ENCODE data around the gene USP5.
A peak's percentile ranks its signal among the peaks of the same experiment; 100 is the strongest.
"Not testable (repeated sequence)": the region's sequence is repeated elsewhere in the genome, so short reads cannot be mapped to it uniquely, and the experiment has no call there.

The USP5 gene

GRCh38 chr12:6890789-6891645 is 39.1 kb downstream of the USP5 start:
- DNase-seq = peak; percentile 92

DNA sequence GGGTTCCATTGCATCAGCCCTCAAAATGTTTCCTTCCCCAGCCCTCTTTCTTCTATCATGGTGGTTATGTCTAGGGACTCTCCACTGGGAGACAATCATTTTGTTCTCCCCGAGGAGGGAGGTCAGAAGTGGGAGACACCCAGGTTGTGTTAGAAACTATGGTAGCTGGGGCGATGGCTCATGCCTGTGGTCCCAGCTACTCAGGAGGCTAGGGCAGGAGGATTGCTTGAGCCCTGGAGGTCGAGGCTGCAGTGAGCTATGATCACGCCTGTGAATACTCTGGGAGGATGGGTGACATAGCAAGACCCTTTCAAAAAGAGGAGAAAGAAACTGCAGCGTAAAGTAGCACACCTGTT is 39.7 kb downstream of the USP5 start:
- no peak for DNase-seq

DNA sequence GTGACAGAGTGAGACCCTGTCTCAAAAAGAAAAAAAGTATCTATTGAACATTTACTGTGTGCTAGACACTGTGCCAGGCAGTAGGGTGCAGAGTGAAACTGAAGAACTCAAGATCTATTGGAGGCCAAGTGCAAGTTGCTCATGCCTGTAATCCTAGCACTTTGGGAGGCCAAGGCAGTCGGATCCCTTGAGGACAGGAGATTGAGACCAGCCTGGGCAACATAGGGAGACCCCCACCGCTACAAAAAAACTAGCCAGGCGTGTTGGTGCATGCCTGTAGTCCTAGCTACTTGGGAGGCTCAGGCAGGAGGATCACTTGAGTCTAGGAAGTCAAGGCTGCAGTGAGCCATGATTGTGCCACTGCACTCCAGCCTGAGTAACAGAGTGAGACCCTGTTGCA is 40.7 kb downstream of the USP5 start:
- DNase-seq = not testable (repeated sequence)

GRCh38 chr12:6894321-6894720 is 42.4 kb downstream of the USP5 start:
- DNase-seq = no peak

GRCh38 chr12:6896846-6897435 is 45.0 kb downstream of the USP5 start:
- DNase-seq = no peak

GRCh38 chr12:6899427-6899826 is 47.5 kb downstream of the USP5 start:
- DNase-seq = no peak

GRCh38 chr12:6899837-6900519 is 48.0 kb downstream of the USP5 start:
- DNase-seq = no peak

GRCh38 chr12:6902448-6902847 is 50.5 kb downstream of the USP5 start:
- DNase-seq = no peak

GRCh38 chr12:6903722-6904121 is 51.8 kb downstream of the USP5 start:
- DNase-seq = no peak

- peak; percentile 97 for DNase-seq
Measured at GRCh38 chr12:6904280-6905276, 52.6 kb downstream of the USP5 start, which contains the start of gene LRRC23. LRRC23 (plus strand) TSS chr12:6904822; CDS start chr12:6905634, 812 bp downstream.

- no peak for DNase-seq
Measured at GRCh38 chr12:6905414-6906040, 53.6 kb downstream of the USP5 start.

DNA sequence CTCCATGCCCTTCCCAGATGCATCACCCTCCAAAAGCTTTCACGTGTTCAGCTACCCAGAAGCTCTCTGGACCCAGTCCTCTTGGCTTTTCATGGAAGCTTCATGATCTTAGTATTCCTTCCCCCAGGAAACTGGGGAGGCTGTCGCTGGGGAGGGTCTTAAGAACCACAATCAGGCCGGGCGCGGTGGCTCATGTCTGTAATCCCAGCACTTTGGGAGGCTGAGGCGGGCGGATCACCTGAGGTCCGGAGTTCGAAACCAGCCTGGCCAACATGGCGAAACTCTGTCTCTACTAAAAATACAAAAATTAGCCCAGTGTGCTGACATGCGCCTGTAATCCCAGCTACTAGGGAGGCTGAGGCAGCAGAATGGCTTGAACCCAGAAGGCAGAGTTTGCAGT is 56.2 kb downstream of the USP5 start:
- not testable (repeated sequence) for DNase-seq

- no peak for DNase-seq
Measured at GRCh38 chr12:6909421-6910145, 57.6 kb downstream of the USP5 start.

GRCh38 chr12:6912164-6912935 is 60.4 kb downstream of the USP5 start:
- no peak for DNase-seq

DNA sequence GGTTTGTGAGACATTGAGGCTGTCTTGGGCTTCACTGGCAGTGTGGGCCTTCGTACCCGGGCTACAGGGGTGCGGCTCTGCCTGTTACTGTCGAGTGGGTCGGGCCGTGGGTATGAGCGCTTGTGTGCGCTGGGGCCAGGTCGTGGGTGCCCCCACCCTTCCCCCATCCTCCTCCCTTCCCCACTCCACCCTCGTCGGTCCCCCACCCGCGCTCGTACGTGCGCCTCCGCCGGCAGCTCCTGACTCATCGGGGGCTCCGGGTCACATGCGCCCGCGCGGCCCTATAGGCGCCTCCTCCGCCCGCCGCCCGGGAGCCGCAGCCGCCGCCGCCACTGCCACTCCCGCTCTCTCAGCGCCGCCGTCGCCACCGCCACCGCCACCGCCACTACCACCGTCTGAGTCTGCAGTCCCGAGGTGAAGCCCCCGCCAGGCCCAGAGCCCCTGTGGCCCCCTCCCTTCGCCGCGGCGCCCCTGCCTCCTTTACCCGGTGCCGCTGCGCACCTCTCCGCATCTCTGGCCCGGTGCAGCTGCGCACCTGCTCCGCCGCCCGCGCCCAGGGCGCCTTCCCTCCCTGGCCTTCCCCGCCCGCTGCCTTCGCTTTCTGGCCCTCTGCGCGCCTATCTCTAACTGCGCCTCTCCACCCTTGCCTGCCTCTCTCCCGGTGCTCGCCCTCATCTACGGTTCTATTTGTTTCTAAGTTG is 62.4 kb downstream of the USP5 start, which contains the start of gene ENO2:
Gene ENO2, plus strand, starts transcription at position 335 of the 701 bp plus-strand sequence. CDS start 1,253 bp downstream, outside the sequence.
- peak; percentile 43 for DNase-seq

GRCh38 chr12:6914947-6915788 is 63.2 kb downstream of the USP5 start:
- peak; percentile 47 for DNase-seq

DNA sequence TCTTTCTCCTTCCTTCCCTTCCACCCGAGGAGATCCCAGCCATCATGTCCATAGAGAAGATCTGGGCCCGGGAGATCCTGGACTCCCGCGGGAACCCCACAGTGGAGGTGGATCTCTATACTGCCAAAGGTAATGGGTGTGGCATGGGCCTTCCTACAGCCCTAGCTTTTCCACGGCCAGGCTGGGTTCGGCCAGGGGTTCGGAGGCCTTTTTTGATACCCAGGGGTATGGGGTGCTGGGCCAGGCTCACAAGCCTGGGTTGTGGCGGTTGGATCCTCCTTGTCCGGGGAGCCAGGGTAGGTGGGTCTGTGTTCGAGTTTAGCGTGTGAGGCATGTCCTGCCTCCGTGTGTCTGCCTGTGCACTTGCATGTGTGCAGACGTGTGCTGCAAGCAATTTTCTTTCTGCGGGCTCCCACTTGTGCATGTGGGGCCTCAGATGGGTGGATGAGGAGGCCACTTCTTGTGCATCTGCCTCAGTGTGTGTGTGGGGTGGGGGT is 63.9 kb downstream of the USP5 start:
- no peak for DNase-seq
